GM21529 (cell line): Measurements from ENCODE around the gene CD48.

Source experiments
- ATAC-seq: cut with Tn5 transposase; IDR thresholded peaks from one replicate; pipeline ENCODE4 v1.9.1; 2021; ENCODE audit not compliant: unreplicated experiment

CD48 gene

GRCh38 chr1:160711602-160712311, at the start of gene CD48:
TSS of gene CD48 (minus strand) at chr1:160711822. CDS start at chr1:160711763, 59 bp downstream.
- ATAC-seq: peak; percentile 28

GRCh38 chr1:160761046-160761445, 49.4 kb upstream of the CD48 start:
- ATAC-seq: no peak

- ATAC-seq: no peak
Observed at GRCh38 chr1:160759740-160760139, 48.1 kb upstream of the CD48 start.

DNA sequence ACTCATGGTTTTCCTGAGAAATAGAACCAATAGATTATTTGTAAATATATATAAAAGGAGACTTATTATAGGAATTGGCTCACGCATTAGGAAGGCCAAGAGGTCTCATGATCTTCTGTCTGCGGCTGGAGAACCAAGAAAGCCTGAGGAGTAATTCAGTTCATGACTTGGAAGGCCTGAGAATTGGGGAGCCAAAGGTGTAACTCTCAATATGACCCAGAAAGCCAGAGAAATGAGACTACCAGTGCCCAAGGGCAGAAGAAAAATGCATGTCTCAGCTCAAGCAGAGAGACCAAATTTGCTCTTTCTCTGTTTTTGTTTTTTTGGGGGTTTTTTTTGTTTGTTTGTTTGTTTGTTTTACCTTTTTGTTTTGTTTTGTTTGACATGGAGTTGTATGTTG, 46.9 kb upstream of the CD48 start:
- no peak for ATAC-seq

DNA sequence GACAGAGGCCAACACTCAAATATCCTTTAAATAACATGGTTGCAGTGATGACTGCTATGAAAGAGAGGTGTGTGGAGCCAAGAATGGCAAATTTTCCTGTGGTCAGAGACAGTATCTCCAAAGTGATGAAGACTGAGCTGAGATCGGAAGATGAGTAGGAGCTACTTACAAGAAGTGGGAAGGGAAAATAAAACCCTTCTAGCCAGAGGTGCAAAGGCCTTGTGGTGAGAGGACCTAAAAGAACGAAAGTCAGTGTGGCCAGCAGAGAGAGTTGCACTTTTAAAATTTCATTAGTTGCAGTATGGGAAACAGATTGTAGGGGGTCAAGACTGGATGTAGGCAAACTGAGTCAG, 45.2 kb upstream of the CD48 start:
- ATAC-seq: no peak

GRCh38 chr1:160755911-160756848, 44.6 kb upstream of the CD48 start:
- ATAC-seq: no peak

GRCh38 chr1:160755461-160755860, 43.8 kb upstream of the CD48 start:
- ATAC-seq: no peak

DNA sequence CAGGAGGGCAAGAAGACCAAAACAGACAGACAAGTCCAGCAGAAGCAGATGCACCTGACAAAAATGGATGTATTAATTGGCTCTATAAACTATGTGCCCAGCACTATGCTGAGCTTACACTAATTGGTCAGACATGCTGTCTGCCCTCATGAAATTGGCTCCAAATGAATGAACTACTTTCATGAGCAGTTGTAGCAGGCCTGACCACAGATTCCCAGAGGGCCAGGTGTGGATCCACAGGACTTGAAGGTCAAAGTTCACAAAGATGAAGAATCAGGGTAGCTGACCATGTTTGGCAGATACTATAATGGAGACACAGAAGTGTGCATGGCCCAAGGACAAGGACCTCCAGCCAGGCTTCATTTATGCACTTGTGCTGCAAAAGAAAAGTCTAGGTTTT, 42.0 kb upstream of the CD48 start:
- no peak for ATAC-seq

DNA sequence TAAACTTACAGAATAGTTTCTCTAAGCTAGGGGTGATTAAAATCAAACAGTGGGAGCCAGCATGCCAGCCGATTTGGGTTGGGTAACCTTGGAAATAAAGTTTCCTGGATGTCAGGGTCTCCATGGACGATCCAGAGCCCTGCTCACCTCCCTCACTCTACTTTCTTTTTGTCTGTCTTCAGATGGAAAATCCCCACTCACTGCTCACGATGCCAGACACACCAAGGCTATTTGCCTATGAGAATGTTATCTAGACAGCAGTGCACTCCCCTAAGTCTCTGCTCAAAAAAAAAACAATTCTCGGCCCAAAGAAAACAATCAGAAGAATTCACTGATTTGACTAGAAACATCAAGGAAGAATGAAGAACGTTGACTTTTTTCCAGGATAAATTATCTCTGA, 41.3 kb upstream of the CD48 start:
- ATAC-seq: no peak

DNA sequence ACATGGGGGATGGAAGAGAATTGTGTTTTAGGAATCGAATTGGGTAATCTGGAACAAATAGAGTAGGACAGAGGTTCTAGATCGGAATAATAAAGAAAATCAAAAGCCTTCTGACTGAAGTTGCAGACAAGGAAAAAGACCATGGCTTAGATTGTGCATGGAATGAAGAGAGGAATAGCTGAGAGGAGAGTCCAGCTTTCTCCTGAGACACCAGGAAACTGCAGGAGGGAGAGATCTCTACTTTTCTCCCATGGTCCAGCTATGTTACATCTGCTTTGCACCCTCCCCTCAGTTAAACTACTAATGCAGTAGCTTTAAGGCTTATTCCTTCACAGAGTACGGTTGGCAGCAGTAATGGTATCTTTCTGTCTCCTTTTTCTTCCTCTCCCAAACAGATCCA, 40.8 kb upstream of the CD48 start:
- ATAC-seq: no peak

- no peak for ATAC-seq
Observed at GRCh38 chr1:160750608-160751007, 39.0 kb upstream of the CD48 start.

DNA sequence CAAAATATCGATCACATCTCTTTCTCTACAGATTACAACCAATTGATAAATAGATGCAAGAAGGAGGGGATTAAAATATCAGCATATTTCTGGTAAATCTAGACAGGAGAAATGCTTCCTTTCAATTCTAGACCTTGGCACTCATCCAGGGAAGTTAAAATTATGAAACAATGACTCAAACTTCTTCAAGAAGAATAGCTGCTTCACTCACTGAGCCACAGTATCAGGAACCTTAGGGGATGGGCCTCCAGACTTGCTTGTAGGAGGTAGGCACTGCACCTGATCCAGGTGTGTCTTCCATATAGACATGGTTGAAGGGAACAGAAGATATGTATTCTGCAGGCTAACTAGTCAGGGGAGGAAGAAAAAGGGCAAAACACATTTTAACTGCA, 37.3 kb upstream of the CD48 start:
- no peak for ATAC-seq

DNA sequence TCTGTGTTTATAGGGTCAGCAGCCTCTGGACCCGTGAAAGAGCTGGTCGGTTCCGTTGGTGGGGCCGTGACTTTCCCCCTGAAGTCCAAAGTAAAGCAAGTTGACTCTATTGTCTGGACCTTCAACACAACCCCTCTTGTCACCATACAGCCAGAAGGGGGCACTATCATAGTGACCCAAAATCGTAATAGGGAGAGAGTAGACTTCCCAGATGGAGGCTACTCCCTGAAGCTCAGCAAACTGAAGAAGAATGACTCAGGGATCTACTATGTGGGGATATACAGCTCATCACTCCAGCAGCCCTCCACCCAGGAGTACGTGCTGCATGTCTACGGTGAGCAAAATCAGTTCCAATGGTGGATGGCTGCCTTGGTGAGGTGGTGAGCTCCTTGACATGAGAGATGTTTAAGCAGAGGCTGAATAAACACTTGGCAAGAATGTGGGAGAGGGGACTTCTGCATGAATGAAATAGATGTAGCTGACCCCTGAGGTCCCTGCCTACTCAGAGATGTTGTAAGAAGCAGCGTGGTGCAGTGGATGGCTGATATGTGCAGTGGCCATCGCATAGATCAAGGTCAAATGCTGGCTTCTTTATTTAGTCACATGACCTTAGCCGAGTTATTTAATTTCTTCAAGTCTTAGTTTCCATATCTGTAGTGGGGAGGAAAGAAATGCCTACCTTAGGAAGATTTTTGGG, 36.7 kb upstream of the CD48 start:
- no peak for ATAC-seq

GRCh38 chr1:160747717-160748116, 36.1 kb upstream of the CD48 start:
- ATAC-seq: no peak

DNA sequence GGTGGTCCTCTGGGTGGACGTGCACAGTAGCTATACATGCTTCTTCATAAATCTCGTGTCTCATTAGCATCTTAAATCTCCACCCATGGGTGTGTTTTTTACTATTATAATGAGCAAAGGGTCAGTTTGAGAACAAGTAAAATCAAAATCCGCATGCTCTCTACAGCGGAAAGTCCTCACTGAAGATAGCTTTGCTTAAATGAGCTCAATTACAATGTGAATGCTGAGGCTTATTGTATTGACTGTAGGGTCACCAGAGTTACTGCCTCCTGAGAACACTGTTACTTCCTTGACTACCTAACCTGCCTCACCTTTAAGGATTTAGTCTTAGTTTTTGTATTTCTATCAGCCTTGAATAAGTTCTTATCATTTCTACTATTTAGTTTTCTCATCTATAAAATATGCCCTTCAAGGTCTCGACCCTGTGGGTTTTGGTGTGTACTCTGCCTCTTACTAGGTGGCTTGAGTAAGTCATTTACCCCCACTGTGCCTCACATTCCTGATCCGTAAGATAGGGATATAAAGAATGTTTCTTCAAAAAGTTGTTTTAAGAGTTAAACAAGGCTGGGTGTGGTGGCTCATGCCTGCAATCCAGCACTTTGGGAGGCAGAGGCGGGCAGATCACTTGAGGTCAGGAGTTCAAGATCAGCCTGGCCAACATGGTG, 35.3 kb upstream of the CD48 start:
- no peak for ATAC-seq

- ATAC-seq: no peak
Observed at GRCh38 chr1:160745551-160745950, 33.9 kb upstream of the CD48 start.

DNA sequence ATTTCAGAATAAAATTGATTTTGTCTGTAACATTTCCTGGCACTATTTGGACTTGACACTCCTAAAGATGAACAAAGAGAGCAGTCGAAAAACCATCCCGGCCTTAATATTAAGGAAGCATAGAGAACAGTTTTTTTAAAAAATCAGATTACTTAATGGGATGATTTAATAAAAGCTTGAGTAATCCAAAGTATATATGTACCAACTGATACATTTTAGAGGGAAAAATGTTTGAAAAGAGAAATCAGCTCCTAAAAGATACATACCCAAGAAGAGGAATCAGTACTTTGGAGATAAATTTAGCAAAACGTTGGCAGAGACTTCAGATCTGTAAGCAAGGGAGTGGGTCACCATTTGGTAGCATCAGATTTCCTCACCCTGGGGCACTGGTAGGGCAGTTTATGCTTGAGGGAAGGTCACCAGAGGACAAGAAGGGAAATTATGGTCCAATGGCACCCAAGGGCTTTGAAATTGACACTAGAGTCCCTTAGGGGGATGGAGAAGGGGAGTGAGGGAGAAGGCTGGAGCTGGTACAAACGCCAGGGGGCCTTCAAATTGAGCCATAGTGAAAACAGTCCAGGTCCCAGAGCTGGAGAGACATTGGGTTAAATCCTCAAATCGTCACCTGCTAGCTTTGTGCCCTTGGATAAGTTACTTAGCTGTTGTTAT, 33.4 kb upstream of the CD48 start:
- no peak for ATAC-seq

- no peak for ATAC-seq
Observed at GRCh38 chr1:160744199-160744851, 32.7 kb upstream of the CD48 start.

DNA sequence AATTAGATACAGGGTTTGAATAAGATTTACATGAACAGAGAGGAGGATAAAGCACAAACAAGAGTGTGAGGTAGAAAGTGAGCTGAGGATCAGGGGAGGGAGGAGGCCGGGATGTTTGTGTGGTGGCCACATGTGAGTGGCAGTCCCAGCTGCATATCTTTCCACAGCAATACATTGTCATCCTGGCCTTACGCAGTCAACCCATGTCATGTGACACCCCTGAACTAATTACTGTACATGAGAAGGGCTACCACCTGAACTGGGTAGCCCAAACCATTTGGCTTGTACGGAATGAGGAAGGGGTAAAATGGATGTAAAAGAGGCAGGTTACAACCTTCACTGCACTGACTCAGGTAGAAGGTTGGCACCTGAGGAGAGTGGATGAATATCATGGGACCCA, 31.6 kb upstream of the CD48 start:
- no peak for ATAC-seq

DNA sequence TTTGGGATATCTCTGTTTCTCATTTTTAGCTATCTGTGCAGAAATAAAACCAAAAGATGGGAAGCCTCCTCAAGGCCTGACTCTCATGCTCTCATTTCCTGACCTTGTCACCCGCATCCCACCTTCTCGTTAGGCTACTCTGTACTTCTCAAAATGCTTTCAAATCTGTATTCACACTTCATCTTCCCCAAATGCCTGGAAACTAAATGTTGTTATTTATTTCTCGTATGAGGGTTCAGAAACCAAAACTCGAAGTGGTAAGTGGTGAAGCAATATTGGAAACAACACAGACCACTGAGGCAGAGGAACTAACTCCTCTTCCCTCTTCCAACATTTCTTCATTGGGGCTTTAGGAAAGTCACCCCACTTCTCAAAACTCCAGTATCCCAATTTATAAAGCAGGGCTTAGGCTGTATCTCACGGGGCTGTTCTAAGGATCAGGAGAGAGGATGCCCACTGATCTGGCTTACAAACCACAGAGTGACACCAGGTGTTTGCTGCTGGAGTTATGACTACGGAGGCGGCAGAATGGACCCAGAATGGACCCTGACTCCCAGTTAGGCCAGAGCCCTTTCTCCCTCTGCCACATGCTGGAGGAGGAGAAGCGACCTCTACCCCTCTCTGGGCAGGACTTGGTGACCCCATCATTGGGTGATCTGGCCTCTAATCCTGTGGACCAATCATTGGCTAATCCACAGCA, 31.0 kb upstream of the CD48 start:
- no peak for ATAC-seq
